Measurements from ENCODE around the gene KIF13A.
"Not testable (repeated sequence)": the region's sequence is repeated elsewhere in the genome, so short reads cannot be mapped to it uniquely, and the experiment has no call there.

KIF13A gene

GRCh38 chr6:17851720-17852161 is 135.7 kb downstream of the KIF13A start:
- H3K4me3 ChIP-seq = no peak overlapping the region
- 0 out of 22 replicates have a peak, but pooled peaks cover 0 to 4% (median 0%) of the 10 kb centered on the region in 11 experiments for H3K9me3 ChIP-seq (replicated peaks in 1 of 11)
- no peaks in the 10 kb centered on the region for H4K20me1 ChIP-seq
- peaks cover 7 to 94% (median 69%) of the 10 kb centered on the region in 11 experiments; a peak in 19 of 22 replicates for H3K36me3 ChIP-seq
- no peak overlapping the region for H3K4me2 ChIP-seq
- no peak for TF ChIP-seq Cebpa-rat (IDR thresholded peaks at IDR 0.05)
- H3K27me3 ChIP-seq = no peaks in the 10 kb centered on the region
- no peak overlapping the region for H3K27ac ChIP-seq
- peaks cover 0 to 8% (median 0%) of the 10 kb centered on the region in 10 experiments; a peak in 6 of 20 replicates for H3K4me1 ChIP-seq
- H3K9ac ChIP-seq = no peak overlapping the region

GRCh38 chr6:17851001-17851719 is 136.3 kb downstream of the KIF13A start:
- TF ChIP-seq Cebpa-rat (IDR thresholded peaks at IDR 0.05) = no peak
- H3K9me3 ChIP-seq (replicated peaks in 1 of 11) = 0 out of 22 replicates have a peak, but pooled peaks cover 0 to 4% (median 0%) of the 10 kb centered on the region in 11 experiments
- H3K4me3 ChIP-seq = no peak overlapping the region
- H3K4me1 ChIP-seq = peaks cover 0 to 8% (median 0%) of the 10 kb centered on the region in 10 experiments; a peak in 6 of 20 replicates
- H3K27me3 ChIP-seq = no peaks in the 10 kb centered on the region
- no peak overlapping the region for H3K4me2 ChIP-seq
- H3K9ac ChIP-seq = no peak overlapping the region
- peaks cover 7 to 94% (median 66%) of the 10 kb centered on the region in 11 experiments; a peak in 19 of 22 replicates for H3K36me3 ChIP-seq
- no peaks in the 10 kb centered on the region for H4K20me1 ChIP-seq
- no peak overlapping the region for H3K27ac ChIP-seq

- H4K20me1 ChIP-seq = no peaks in the 10 kb centered on the region
- H3K36me3 ChIP-seq = peaks cover 7 to 94% (median 62%) of the 10 kb centered on the region in 11 experiments; a peak in 19 of 22 replicates
- H3K4me1 ChIP-seq = peaks cover 0 to 8% (median 2%) of the 10 kb centered on the region in 10 experiments; a peak in 7 of 20 replicates
- H3K27me3 ChIP-seq = no peaks in the 10 kb centered on the region
- no peak overlapping the region for H3K4me2 ChIP-seq
- TF ChIP-seq Cebpa-rat (IDR thresholded peaks at IDR 0.05) = no peak
- no peak overlapping the region for H3K9ac ChIP-seq
- no peak overlapping the region for H3K27ac ChIP-seq
- H3K9me3 ChIP-seq (replicated peaks in 1 of 11) = no peaks in the 10 kb centered on the region
- H3K4me3 ChIP-seq = no peak overlapping the region
Measured at GRCh38 chr6:17850281-17850680, 137.2 kb downstream of the KIF13A start.

- H3K4me3 ChIP-seq = no peak overlapping the region
Measured at GRCh38 chr6:17847203-17847760, 140.2 kb downstream of the KIF13A start.

GRCh38 chr6:17846762-17847161 is 140.7 kb downstream of the KIF13A start:
- H3K27ac ChIP-seq = no peak overlapping the region
- no peaks in the 10 kb centered on the region for H3K9me3 ChIP-seq (replicated peaks in 1 of 11)
- TF ChIP-seq Cebpa-rat (IDR thresholded peaks at IDR 0.05) = no peak
- H3K27me3 ChIP-seq = no peaks in the 10 kb centered on the region
- H3K4me1 ChIP-seq = peaks cover 0 to 21% (median 0%) of the 10 kb centered on the region in 10 experiments; a peak in 7 of 20 replicates
- no peak overlapping the region for H3K9ac ChIP-seq
- H4K20me1 ChIP-seq = no peaks in the 10 kb centered on the region
- no peak overlapping the region for H3K4me3 ChIP-seq
- no peak overlapping the region for H3K4me2 ChIP-seq
- peaks cover 4 to 92% (median 53%) of the 10 kb centered on the region in 11 experiments; a peak in 18 of 22 replicates for H3K36me3 ChIP-seq

More at GRCh38 chr6:17847203-17847760, 140.2 kb downstream of the KIF13A start:
- Histone ChIP-seq H3K4me2 (no peak overlapping the region), H3K36me3 (peaks cover 4 to 92% (median 54%) of the 10 kb centered on the region in 11 experiments; a peak in 18 of 22 replicates), H4K20me1 (no peaks in the 10 kb centered on the region), H3K27ac (no peak overlapping the region), H3K4me1 (peaks cover 0 to 21% (median 2%) of the 10 kb centered on the region in 10 experiments; a peak in 12 of 20 replicates), H3K9me3 (replicated peaks in 1 of 11) (no peaks in the 10 kb centered on the region), H3K9ac (no peak overlapping the region), H3K27me3 (no peaks in the 10 kb centered on the region)
- TF ChIP-seq Cebpa-rat (IDR thresholded peaks at IDR 0.05) = no peak

GRCh38 chr6:17845598-17845997 is 141.8 kb downstream of the KIF13A start:
- Histone ChIP-seq H3K36me3 (peaks cover 4 to 86% (median 41%) of the 10 kb centered on the region in 11 experiments; a peak in 17 of 22 replicates), H3K4me3 (no peak overlapping the region), H3K27me3 (no peaks in the 10 kb centered on the region), H3K27ac (no peak overlapping the region), H3K4me2 (no peak overlapping the region; a peak in 1 of 22 replicates), H3K9ac (no peak overlapping the region), H3K9me3 (replicated peaks in 1 of 11) (no peaks in the 10 kb centered on the region), H4K20me1 (no peaks in the 10 kb centered on the region), H3K4me1 (peaks cover 0 to 21% (median 0%) of the 10 kb centered on the region in 10 experiments; a peak in 6 of 20 replicates)
- no peak for TF ChIP-seq Cebpa-rat (IDR thresholded peaks at IDR 0.05)

GRCh38 chr6:17844967-17845366 is 142.5 kb downstream of the KIF13A start:
- not testable (repeated sequence) for H3K27me3 ChIP-seq; H3K9ac ChIP-seq; H3K4me2 ChIP-seq; H3K4me3 ChIP-seq; H4K20me1 ChIP-seq; H3K27ac ChIP-seq; H3K9me3 ChIP-seq (replicated peaks in 1 of 11)
- peaks cover 4 to 81% (median 35%) of the 10 kb centered on the region in 11 experiments; a peak in 17 of 22 replicates for H3K36me3 ChIP-seq
- H3K4me1 ChIP-seq = peaks cover 0 to 21% (median 0%) of the 10 kb centered on the region in 10 experiments; a peak in 6 of 20 replicates

GRCh38 chr6:17842934-17843821 is 144.3 kb downstream of the KIF13A start:
- Histone ChIP-seq H3K9me3 (replicated peaks in 1 of 11) (no peaks in the 10 kb centered on the region), H3K27ac (no peak overlapping the region), H4K20me1 (no peaks in the 10 kb centered on the region), H3K9ac (no peak overlapping the region), H3K36me3 (peaks cover 0 to 81% (median 20%) of the 10 kb centered on the region in 11 experiments; a peak in 15 of 22 replicates), H3K4me2 (peak overlapping the region in 2 of 11 experiments; percentile 17 to 20; a peak in 3 of 22 replicates), H3K4me1 (peaks cover 0 to 21% (median 0%) of the 10 kb centered on the region in 10 experiments; a peak in 6 of 20 replicates), H3K27me3 (no peaks in the 10 kb centered on the region), H3K4me3 (no peak overlapping the region)
- TF ChIP-seq Cebpa-rat (IDR thresholded peaks at IDR 0.05) = no peak
